ENCODE results near the gene LAMA4. TPM values are rescaled to one million over a fixed set of nuclear protein-coding genes. Genes with fewer than 3 reads are reported as not detected.

LAMA4 gene
- total RNA-seq, 1 experiment from 2014 or later, result 1.1 TPM

DNA sequence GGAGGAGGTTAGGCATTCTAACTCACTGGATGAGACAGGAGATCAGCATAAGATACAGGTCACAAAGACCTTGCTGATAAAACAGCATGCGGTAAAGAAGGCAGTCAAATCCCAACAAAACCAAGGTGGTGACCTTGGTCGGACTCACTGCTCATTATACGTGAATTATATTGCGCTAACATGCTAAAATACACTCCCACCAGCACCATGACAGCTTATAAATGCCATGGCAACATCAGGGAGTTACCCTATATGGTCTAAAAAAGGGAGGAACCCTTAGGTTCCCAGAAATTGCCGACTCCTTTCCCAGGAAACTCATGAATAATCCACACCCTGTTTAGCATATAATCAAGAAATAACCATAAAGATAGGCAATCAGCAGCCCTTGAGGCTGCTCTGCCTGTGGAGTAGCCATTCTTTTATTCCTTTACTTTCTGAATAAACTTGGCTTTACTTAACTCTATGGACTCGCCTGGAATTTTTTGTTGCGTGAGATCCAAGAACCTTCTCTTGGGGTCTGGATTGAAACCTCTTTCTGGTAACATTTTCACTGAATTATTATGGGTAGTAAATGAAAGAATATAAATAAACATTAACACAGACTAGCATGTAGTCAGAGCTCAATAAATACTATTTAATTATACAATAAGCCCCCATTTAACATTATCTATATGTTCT lies 3.0 kb upstream of the LAMA4 start:
- peaks cover 5% of the 10 kb centered on the region; the same call in 1 of the 2 replicates for H3K27me3 ChIP-seq (ENCODE audit: insufficient read depth, low read length)
- peaks cover 9% of the 10 kb centered on the region; the same call in 1 of the 2 replicates for H3K4me1 ChIP-seq (ENCODE audit: insufficient read depth, low read length)
- H3K36me3 Mint-ChIP-seq (ENCODE audit: insufficient read depth in 1 of 3, low read depth in 3 of 3), result no peaks in the 10 kb centered on the region
- H3K9me3 Mint-ChIP-seq, result no peaks in the 10 kb centered on the region
- no peak overlapping the region for H3K9ac ChIP-seq (ENCODE audit: extremely low read depth, insufficient read length, low read length)
- no peak overlapping the region for H3K23ac ChIP-seq (ENCODE audit: insufficient read length, low read depth, low read length)
- no peak overlapping the region for H2BK12ac ChIP-seq (ENCODE audit: insufficient read length, low read depth, low read length)
- H3K27ac Mint-ChIP-seq, result no peak overlapping the region
- no peak overlapping the region for H3K18ac ChIP-seq (ENCODE audit: insufficient read length, low read depth, low read length)
- no peaks in the 10 kb centered on the region for H3K79me2 ChIP-seq (ENCODE audit: insufficient read depth, low read length)
- H3K4ac ChIP-seq (ENCODE audit: low read depth, low read length), result no peak overlapping the region
- H4K8ac ChIP-seq (replicated peaks; ENCODE audit: insufficient read length, low read depth, low read length), result no peak overlapping the region
- no peak overlapping the region for H3T11ph ChIP-seq (ENCODE audit: low read length)
- H2AK5ac ChIP-seq (ENCODE audit: insufficient read length, low read length), result no peak overlapping the region
- H3K14ac ChIP-seq (ENCODE audit: insufficient read depth, low read length), result no peak overlapping the region
- no CpG with 5 or more reads among the region's 7 CpGs for WGBS (ENCODE audit: extremely low coverage, insufficient read length, low lambda C conversion rate)
- H3K23me2 ChIP-seq (ENCODE audit: insufficient read length, low read depth, low read length, poor library complexity, severe bottlenecking), result peaks cover 12% of the 10 kb centered on the region
- H2BK20ac ChIP-seq (ENCODE audit: low read depth, low read length, poor library complexity, severe bottlenecking), result no peak overlapping the region
- H2BK120ac ChIP-seq (ENCODE audit: low read depth, low read length, poor library complexity, severe bottlenecking), result no peak overlapping the region
- H3K9me3 ChIP-seq (ENCODE audit: control insufficient read depth, low read depth, low read length), result no peaks in the 10 kb centered on the region
- no peak overlapping the region for H3K4me2 ChIP-seq (ENCODE audit: insufficient read depth, insufficient read length, low read length)
- H4K5ac ChIP-seq (ENCODE audit: insufficient read length, low read depth, low read length), result no peak overlapping the region
- TF ChIP-seq, protein P1, sequence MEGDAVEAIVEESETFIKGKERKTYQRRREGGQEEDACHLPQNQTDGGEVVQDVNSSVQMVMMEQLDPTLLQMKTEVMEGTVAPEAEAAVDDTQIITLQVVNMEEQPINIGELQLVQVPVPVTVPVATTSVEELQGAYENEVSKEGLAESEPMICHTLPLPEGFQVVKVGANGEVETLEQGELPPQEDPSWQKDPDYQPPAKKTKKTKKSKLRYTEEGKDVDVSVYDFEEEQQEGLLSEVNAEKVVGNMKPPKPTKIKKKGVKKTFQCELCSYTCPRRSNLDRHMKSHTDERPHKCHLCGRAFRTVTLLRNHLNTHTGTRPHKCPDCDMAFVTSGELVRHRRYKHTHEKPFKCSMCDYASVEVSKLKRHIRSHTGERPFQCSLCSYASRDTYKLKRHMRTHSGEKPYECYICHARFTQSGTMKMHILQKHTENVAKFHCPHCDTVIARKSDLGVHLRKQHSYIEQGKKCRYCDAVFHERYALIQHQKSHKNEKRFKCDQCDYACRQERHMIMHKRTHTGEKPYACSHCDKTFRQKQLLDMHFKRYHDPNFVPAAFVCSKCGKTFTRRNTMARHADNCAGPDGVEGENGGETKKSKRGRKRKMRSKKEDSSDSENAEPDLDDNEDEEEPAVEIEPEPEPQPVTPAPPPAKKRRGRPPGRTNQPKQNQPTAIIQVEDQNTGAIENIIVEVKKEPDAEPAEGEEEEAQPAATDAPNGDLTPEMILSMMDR (conservative IDR thresholded peaks at IDR 0.05), result no peak
- no peak overlapping the region for H2AFZ ChIP-seq (ENCODE audit: low read length)
- no peak overlapping the region for H3K27ac ChIP-seq (ENCODE audit: insufficient read length, low read depth, low read length)
- H3K4me1 Mint-ChIP-seq, result peaks cover 16 to 22% of the 10 kb centered on the region in 2 experiments
- no peaks in the 10 kb centered on the region for H3K79me1 ChIP-seq (ENCODE audit: insufficient read depth, low read depth, low read length, poor library complexity, severe bottlenecking)
- no peak overlapping the region for H2BK5ac ChIP-seq (ENCODE audit: insufficient read length, low read length)
- H3K56ac ChIP-seq (ENCODE audit: insufficient read length, low read depth, low read length), result no peak overlapping the region
- H3K4me3 Mint-ChIP-seq, result no peak overlapping the region
- H2BK15ac ChIP-seq (ENCODE audit: low read depth, low read length), result no peak overlapping the region
- H4K91ac ChIP-seq (ENCODE audit: insufficient read length, low read depth, low read length), result no peak overlapping the region
- H4K20me1 ChIP-seq (ENCODE audit: control insufficient read depth, insufficient read depth, insufficient read length), result no peaks in the 10 kb centered on the region
- peaks cover 36% of the 10 kb centered on the region for H3K27me3 Mint-ChIP-seq (ENCODE audit: low read depth)
- DNase-seq, result no peak
